HG03025 (cell line): ENCODE data around the gene VSTM2B.

Experiments used
- ATAC-seq: cut with Tn5 transposase; IDR thresholded peaks from one replicate; pipeline ENCODE4 v1.9.1; 2021; ENCODE audit warnings: mild to moderate bottlenecking, moderate library complexity; ENCODE audit not compliant: unreplicated experiment, low FRiP score

VSTM2B gene

GRCh38 chr19:29528946-29529645, 3.3 kb downstream of the VSTM2B start:
- ATAC-seq, result no peak

DNA sequence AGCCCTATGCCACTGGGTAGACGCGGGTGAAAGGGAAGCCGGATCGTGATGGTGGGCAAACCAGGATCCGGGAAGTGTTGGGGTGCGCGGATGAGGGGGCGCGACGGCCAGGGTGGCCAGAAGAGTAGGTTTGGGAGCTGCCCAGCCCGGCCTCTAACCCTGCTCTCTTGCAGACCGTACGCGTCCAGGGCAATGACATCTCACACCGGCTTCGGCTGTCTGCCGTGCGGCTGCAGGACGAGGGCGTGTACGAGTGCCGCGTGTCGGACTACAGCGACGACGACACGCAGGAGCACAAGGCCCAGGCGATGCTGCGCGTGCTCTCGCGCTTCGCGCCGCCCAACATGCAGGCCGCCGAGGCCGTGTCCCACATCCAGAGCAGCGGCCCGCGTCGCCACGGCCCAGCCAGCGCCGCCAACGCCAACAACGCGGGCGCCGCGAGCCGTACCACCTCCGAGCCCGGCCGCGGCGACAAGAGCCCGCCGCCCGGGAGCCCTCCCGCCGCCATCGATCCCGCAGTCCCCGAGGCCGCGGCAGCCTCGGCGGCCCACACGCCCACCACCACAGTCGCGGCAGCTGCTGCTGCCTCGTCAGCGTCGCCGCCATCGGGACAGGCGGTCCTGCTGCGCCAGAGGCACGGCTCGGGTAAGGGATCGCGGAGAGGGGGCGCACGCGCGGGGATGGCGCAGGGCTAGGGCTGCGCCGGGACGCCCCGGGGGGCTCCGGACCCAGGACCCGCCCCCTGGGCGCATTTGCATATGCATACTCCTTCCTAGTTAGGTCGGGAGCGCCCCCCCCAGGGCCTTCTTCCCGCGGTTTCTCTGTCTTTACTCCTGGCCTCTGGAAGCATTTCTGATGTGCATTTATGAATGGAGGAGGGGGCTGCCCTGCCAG, 4.1 kb downstream of the VSTM2B start:
- ATAC-seq, result no peak

GRCh38 chr19:29530540-29531457, 5.0 kb downstream of the VSTM2B start:
- no peak for ATAC-seq

- ATAC-seq, result no peak
Observed at GRCh38 chr19:29531458-29532025, 5.7 kb downstream of the VSTM2B start.

DNA sequence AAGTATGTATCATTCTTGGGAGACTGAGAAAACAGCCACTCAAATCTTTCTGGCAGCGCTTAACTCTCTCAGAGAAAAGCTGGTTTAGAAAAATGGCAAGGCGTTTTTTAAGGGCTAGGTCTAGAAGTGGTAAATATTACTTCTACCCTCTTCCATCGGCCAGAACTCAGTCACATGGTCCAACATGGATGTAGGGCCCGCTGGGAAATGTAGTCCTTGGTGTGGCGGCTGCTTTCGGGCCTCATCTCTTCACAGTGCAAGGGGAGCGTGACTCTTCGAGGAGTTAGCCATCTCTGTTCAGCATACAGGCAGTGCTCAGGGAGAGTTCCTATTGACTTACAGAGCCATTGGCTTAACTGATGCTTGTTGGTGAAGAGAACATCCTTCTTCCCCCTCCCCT, 6.3 kb downstream of the VSTM2B start:
- no peak for ATAC-seq

- ATAC-seq, result no peak
Observed at GRCh38 chr19:29532956-29533355, 7.2 kb downstream of the VSTM2B start.

DNA sequence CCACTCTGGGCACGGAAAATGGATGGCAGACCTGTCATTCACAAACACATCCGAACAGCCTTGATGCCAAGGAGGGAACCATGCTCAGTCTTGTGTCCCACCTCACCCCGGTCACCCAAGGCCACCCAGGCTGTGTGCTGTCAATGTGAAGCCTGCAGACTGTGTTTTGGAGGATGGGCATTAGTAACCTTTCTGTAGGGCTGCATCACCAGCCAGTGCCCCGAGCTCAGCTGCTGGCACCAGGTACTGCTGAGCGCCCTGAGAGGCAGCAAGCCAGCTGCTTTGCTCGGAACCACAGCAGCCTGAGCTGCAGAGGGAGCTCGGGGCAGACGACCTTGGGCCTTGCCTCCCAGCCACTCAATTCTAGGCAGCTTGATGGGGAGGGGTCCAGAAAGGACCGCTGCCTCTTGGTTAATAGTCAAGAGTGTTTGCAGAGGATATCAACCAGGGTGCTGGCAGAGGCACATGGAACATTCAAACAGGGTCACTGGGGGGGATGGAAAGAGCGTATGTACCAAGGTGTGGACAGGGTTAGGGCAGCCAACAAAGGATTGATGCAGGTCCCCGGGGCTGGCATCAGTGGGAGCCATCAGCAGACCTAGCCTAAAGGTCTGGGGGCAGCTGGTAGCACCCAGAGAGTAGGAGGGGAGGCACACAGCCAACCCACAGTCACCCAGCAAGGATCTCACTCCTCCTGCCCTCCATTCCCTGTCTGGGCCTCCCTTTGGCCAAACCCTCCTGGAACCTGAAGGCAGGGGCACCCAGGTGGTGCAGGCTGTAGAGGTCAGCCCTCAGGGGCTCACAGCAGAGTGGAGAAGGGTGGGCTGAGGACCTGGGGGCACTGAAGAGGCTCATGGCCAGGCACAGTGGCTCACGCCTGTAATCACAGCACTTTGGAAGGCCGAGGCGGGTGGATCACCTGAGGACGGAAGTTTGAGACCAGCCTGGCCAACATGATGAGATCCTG, 8.1 kb downstream of the VSTM2B start:
- no peak for ATAC-seq

- ATAC-seq, result no peak
Observed at GRCh38 chr19:29535214-29535831, 9.5 kb downstream of the VSTM2B start.

DNA sequence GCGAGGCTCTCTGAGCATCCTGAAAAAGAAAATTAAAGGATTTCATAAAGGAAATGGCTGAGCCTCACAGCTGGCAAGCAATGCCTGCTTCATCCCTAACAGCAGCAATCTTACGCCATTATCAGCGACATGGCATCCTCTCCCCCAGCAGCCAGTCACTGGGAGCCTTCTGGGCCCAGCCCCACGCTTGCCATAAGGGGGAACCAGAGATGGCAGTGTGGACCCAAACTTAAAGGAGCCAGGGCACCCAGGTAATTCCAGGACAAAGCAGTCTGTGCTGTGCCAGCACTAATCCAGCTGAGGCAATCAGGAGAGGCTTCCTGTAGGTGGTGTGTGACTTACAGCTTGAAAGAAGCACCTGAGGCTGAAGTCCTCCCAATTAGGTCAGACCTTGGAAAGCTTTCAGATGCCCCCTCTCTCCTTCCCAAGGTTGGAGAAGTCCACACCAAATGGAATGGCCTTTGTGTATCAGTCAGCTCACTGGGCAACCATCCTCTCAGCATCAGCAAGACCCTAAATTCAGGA, 10.3 kb downstream of the VSTM2B start:
- no peak for ATAC-seq

DNA sequence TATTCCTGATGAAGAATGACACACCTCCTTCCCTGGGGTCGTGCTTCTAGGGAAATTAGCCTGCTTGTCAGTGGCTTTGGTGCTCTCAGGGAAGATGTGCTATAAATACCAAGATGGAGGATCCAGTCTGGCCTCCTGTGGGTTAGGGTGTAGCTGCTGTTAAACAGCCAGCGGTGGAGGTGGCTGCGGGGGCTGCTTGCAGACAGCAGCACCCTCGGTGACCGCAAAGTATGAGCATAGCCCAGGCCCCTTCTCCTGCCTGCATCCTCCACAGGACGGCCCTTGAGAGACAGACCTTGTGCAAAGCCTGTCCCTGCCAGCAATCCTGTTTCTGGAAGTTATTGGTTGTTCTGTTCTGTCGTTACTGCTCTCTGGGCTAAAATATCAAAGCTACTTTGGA, 11.4 kb downstream of the VSTM2B start:
- ATAC-seq, result no peak

- no peak for ATAC-seq
Observed at GRCh38 chr19:29537601-29538000, 11.8 kb downstream of the VSTM2B start.

DNA sequence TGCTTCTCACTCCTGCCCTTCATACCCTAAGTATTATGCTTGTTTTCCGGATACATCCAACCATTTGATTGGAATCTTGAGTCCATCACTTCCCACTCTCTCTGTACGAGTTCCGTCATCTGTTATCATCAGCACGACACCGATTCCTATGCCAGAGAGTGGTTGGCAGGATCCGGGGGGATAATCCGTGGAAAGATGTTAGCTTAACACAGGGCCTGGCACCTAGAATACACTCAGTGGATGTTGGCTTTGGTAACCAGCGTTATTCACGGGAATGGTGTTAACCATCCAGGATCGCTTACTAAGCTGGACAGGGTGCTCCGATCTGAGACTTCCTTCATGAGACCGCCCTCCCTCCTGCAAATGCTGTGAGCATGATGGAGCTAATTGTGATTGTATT, 12.4 kb downstream of the VSTM2B start:
- ATAC-seq, result no peak

DNA sequence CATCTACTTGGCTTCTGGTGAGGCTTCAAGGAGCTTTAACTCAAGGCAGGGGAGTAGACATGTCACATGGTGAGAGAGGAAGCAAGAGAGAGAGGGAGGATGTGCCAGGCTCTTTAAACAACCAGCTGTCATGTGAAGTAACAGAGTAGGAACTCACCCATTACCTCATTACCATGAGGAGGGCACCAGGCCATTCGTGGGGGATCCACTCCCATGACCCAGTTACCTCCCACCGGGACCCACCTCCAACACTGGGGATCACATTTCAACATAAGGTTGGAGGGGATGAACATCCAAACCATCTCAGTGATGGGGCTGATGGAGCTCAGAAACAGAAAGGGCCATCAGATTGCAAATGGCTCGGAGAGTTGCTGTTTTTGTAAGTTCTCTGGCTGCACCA, 12.9 kb downstream of the VSTM2B start:
- ATAC-seq, result no peak

GRCh38 chr19:29539131-29539530, 13.3 kb downstream of the VSTM2B start:
- no peak for ATAC-seq

GRCh38 chr19:29539670-29540069, 13.9 kb downstream of the VSTM2B start:
- ATAC-seq, result no peak

DNA sequence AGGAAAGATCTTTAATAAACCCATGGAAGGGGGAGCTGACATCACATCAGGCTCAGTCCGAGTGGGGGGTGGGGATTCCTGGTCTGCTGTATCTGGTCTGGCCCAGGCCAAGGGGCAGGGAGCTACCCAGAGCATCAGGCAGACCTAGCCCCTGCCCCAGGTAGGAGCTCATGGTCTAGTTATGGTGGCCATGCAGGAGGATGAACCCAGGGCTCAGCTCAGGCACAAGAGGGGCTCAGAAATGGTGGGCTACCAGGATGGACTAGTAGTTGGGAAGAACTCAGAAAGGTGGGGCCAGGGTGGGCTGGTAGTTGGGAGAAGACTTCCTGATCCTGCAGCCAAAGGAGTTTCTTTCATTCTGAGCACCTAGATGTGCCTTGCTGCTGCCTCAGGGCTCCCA, 14.3 kb downstream of the VSTM2B start:
- ATAC-seq, result no peak

DNA sequence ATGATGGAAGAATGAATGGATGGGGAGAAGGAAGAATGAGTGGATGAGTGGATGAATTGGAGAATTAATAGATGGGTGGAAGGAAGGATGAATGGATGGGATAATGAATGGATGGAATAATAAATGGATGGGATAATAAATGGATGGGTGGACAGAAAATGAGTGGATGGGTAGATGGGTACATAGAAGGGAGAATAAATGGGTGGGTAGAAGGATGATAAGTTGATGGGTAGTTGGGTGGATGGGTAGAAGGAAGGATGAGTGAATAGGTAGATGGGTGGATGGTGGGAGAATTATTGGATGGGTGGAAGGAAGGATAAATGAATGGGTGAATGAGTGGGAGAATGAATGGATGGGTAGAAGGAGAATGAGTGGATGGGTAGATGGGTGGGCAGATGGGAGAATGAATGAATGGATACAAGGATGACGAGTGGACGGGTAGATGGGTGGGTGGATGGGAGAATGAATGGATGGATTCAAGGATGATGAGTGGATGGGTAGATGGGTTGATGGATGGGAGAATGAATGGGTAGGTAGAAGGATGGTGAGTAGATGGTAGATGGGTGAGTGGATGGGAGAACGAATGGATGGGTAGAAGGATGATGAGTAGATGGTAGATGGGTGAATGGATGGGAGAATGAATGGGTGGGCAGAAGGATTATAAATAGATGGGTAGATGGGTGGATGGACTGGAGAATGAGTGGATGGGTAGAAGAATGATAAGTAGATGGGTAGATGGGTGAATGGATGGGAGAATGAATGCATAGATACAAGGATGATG, 15.9 kb downstream of the VSTM2B start:
- no peak for ATAC-seq

GRCh38 chr19:29542327-29542726, 16.5 kb downstream of the VSTM2B start:
- no peak for ATAC-seq
